ENCODE results near the gene TUBA3D.
"Not testable (repeated sequence)": the region's sequence is repeated elsewhere in the genome, so short reads cannot be mapped to it uniquely, and the experiment has no call there.

Gene TUBA3D

GRCh38 chr2:131521961-131522781 lies 46.3 kb downstream of the TUBA3D start:
- no peaks in the 10 kb centered on the region for H3K4me1 ChIP-seq (ENCODE audit: control insufficient read depth, insufficient read depth, low read length)
- no peaks in the 10 kb centered on the region for H3K27me3 ChIP-seq (ENCODE audit: control insufficient read depth, insufficient read depth, low read length)
- no peak overlapping the region for H3K4me3 ChIP-seq (ENCODE audit: low read length)
- no peak overlapping the region for H3K9ac ChIP-seq (ENCODE audit: low read length)
- no peak overlapping the region for H3K27ac ChIP-seq (ENCODE audit: low read depth, low read length)
- peaks cover 3% of the 10 kb centered on the region for H3K36me3 ChIP-seq (ENCODE audit: control insufficient read depth, insufficient read depth, low read length)

- not testable (repeated sequence) for H3K4me3 ChIP-seq (ENCODE audit: low read length); H3K9ac ChIP-seq (ENCODE audit: low read length); H3K27ac ChIP-seq (ENCODE audit: low read depth, low read length); H3K36me3 ChIP-seq (ENCODE audit: control insufficient read depth, insufficient read depth, low read length); H3K4me1 ChIP-seq (ENCODE audit: control insufficient read depth, insufficient read depth, low read length); H3K27me3 ChIP-seq (ENCODE audit: control insufficient read depth, insufficient read depth, low read length)
Observed at GRCh38 chr2:131525256-131525655, 49.3 kb downstream of the TUBA3D start.

DNA sequence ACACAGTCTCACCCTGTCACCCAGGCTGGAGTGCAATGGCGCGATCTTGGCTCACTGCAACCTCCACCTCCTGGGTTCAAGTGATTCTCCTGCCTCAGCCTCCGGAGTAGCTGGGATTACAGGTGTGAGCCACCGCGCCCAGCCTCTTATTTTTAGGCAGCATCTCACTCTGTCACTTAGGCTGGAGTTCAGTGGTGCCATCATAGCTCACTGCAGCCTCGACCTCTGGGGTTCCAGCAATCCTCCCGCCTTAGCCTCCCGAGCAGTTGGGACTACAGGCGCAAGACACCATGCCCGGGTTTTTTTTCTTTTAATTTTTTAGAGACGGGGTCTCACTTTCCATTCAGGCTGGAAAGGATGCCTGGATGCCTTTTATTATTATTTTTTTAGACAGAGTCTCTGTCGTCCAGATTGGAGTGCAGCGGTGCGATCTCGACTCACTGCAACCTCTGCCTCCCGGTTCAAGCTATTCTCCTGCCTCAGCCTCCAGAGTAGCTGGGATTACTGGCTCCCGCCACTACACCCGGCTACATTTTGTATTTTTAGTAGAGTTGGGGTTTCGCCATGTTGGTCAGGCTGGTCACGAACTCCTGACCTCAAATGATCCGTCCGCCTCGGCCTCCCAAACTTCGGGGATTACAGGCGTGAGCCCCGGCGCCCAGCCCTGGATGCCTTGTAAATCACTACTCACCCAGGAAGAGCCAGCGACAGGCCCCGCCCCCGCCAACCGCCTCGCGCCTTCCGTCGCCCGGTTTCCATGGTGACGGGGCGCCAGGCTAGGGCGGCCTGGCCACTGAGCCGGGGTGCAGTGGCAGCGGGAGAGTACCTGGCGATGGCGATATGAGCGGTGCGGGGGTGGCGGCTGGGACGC lies 51.4 kb downstream of the TUBA3D start, which contains the start of gene CCDC74A:
CCDC74A (plus strand) TSS at position 758 of the 871 bp plus-strand sequence; CDS start at position 841, 83 bp downstream.
- H3K4me3 ChIP-seq (ENCODE audit: low read length): peak within 1 kb of the TSS; percentile 54
- H3K4me1 ChIP-seq (ENCODE audit: control insufficient read depth, insufficient read depth, low read length); H3K9ac ChIP-seq (ENCODE audit: low read length); H3K36me3 ChIP-seq (ENCODE audit: control insufficient read depth, insufficient read depth, low read length); H3K27me3 ChIP-seq (ENCODE audit: control insufficient read depth, insufficient read depth, low read length); H3K27ac ChIP-seq (ENCODE audit: low read depth, low read length): not testable (repeated sequence)

GRCh38 chr2:131528981-131529863 lies 53.3 kb downstream of the TUBA3D start:
- not testable (repeated sequence) for H3K4me3 ChIP-seq (ENCODE audit: low read length); H3K4me1 ChIP-seq (ENCODE audit: control insufficient read depth, insufficient read depth, low read length); H3K27ac ChIP-seq (ENCODE audit: low read depth, low read length); H3K9ac ChIP-seq (ENCODE audit: low read length); H3K36me3 ChIP-seq (ENCODE audit: control insufficient read depth, insufficient read depth, low read length); H3K27me3 ChIP-seq (ENCODE audit: control insufficient read depth, insufficient read depth, low read length)

DNA sequence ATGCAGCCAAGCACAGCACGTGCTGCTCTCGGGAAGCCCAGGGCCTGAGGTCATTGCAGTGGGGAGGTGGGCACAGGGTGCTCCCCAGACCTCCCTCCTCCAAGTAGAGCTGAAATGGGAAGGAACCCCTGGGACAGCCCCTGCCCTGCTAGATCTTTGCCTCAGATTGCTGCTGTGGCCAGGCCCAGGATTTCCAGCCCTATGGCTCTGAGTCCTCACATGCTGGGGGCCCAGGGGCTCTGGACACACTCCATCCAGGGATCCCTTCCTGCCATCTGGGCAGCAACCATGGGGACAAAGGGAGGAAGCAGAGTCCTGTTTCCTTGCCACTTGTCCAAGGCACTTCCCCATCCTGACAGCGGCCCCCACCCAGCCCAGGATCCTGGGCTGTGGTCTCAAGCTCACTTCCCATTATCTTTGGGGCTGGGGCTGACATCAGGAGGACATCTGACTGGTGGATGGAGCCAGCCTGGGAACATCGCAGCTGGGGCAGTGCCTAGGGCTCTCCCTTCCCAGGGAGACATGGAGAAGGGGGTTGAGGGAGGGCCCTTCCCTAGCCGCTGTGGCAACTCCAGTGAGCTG lies 54.0 kb downstream of the TUBA3D start:
- H3K4me3 ChIP-seq (ENCODE audit: low read length); H3K36me3 ChIP-seq (ENCODE audit: control insufficient read depth, insufficient read depth, low read length); H3K4me1 ChIP-seq (ENCODE audit: control insufficient read depth, insufficient read depth, low read length); H3K27ac ChIP-seq (ENCODE audit: low read depth, low read length); H3K9ac ChIP-seq (ENCODE audit: low read length); H3K27me3 ChIP-seq (ENCODE audit: control insufficient read depth, insufficient read depth, low read length): not testable (repeated sequence)

DNA sequence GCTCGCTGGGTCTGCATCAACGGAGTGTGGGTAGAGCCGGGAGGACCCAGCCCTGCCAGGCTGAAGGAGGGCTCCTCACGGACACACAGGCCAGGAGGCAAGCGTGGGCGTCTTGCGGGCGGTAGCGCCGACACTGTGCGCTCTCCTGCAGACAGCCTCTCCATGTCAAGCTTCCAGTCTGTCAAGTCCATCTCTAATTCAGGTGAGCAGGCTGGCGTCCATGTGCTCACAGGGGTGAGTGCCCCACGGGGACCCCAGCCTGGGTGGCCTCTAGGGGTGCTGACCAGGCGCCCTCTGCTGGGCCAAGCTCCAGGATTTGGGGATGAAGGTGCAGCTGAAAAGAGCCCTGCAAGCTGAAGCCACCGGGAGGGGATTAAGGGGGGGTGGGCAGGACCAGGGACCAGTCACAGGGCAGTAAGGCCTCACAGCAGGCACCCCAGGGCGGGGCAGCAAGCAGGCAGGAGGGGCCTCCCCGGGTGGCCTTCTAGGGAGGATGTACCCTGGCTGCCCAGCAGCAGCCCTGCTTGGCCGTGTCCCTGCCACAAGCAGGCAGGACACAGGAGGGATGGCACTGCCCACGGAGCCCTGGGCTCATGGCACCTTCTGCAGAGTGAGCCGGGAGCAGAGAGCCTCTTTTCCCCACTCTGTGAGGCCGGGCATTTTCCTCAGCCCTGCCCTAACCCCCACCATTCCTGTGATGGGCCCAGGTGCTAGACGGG lies 54.9 kb downstream of the TUBA3D start:
- not testable (repeated sequence) for H3K36me3 ChIP-seq (ENCODE audit: control insufficient read depth, insufficient read depth, low read length); H3K4me1 ChIP-seq (ENCODE audit: control insufficient read depth, insufficient read depth, low read length); H3K27ac ChIP-seq (ENCODE audit: low read depth, low read length); H3K9ac ChIP-seq (ENCODE audit: low read length); H3K27me3 ChIP-seq (ENCODE audit: control insufficient read depth, insufficient read depth, low read length); H3K4me3 ChIP-seq (ENCODE audit: low read length)

DNA sequence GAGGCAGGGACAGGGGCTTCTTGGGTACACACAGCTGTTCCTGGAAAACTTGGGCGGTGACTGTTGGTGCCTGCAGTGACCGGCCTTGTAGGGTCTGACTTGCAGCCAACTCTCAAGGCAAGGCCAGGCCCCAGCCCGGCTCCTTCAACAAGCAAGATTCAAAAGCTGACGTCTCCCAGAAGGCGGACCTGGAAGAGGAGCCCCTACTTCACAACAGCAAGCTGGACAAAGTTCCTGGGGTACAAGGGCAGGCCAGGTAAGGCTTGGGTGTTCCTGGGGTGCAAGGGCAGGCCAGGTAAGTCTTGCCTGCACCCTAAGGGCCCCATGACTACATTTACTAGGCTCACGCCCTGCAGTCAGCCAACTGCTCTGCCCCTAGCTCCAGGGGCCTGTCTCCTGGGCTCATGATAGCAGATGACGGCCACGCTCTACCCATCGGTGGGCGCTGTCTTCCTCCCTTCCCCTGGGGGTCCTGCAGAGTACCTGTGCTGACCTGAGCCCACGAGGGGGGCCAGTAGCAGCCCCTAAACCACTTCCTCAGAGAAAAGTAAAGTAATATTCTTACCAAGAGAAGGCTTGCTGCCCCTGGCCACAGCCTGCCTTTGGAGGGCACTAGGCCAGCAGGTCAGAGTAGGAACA lies 55.7 kb downstream of the TUBA3D start:
- H3K9ac ChIP-seq (ENCODE audit: low read length); H3K27ac ChIP-seq (ENCODE audit: low read depth, low read length); H3K36me3 ChIP-seq (ENCODE audit: control insufficient read depth, insufficient read depth, low read length); H3K27me3 ChIP-seq (ENCODE audit: control insufficient read depth, insufficient read depth, low read length); H3K4me3 ChIP-seq (ENCODE audit: low read length); H3K4me1 ChIP-seq (ENCODE audit: control insufficient read depth, insufficient read depth, low read length): not testable (repeated sequence)

All from rectal smooth muscle tissue (tissue), 1 donor.